Osteoblast (primary cell): ENCODE data around the gene SLC6A9. TPM values are rescaled to one million over a fixed set of nuclear protein-coding genes. Genes with fewer than 3 reads are reported as not detected.

ENCODE experiments used
- DNase-seq: peaks from one replicate; pipeline ENCODE4 v3.0.0; 2011; ENCODE audit warnings: low spot score, mixed read lengths; ENCODE audit not compliant: insufficient read length; ENCODE audit errors: missing footprints
- H2AFZ ChIP-seq: 2 replicates; pipeline ENCODE4 v1.6.0; 2011; ENCODE audit warnings: mild to moderate bottlenecking, low read length
- H3K27ac ChIP-seq: 2 replicates; pipeline ENCODE4 v1.5.1; 2011; ENCODE audit warnings: mild to moderate bottlenecking, low read depth, low read length, moderate library complexity
- H3K27me3 ChIP-seq: 2 replicates; pipeline ENCODE4 v1.6.0; 2012; ENCODE audit warnings: mild to moderate bottlenecking, control low read depth, inconsistent platforms, low read length, moderate library complexity; ENCODE audit not compliant: insufficient read depth
- H3K36me3 ChIP-seq: 2 replicates; pipeline ENCODE4 v1.5.1; 2011; ENCODE audit warnings: mild to moderate bottlenecking, low read length, control low read depth, moderate library complexity; ENCODE audit not compliant: insufficient read depth
- H3K4me1 ChIP-seq: 2 replicates; pipeline ENCODE4 v1.5.1; 2011; ENCODE audit warnings: mild to moderate bottlenecking, low read length, control low read depth, moderate library complexity; ENCODE audit not compliant: insufficient read depth
- H3K4me2 ChIP-seq: 2 replicates; pipeline ENCODE4 v1.6.0; 2011; ENCODE audit warnings: mild to moderate bottlenecking, low read length; ENCODE audit not compliant: insufficient read depth
- H3K4me3 ChIP-seq: fragments of 200-600 bp; sonication (generic); 3 replicates; pipeline ENCODE4 v1.5.1; 2012; ENCODE audit warnings: mild to moderate bottlenecking, low read length, inconsistent platforms; ENCODE audit not compliant: insufficient read depth
- H3K79me2 ChIP-seq: 2 replicates; pipeline ENCODE4 v1.6.0; 2012; ENCODE audit warnings: mild to moderate bottlenecking, low read length, control low read depth, inconsistent platforms; ENCODE audit not compliant: insufficient read depth
- H3K9me3 ChIP-seq: 2 replicates; pipeline ENCODE4 v1.5.1; 2011; ENCODE audit warnings: low read depth, low read length, control low read depth
- H4K20me1 ChIP-seq: 2 replicates; pipeline ENCODE4 v1.6.0; 2012; ENCODE audit warnings: mild to moderate bottlenecking, low read length, control low read depth; ENCODE audit not compliant: insufficient read depth
- total RNA-seq: library from RNA; depleted of rRNA; stranded (reverse); fragments of >200 nt; gene quantifications from 2 replicates; pipeline ENCODE4 v1.2.3, GENCODE V29; 2012
- TF ChIP-seq, protein P1 (sequence below): IDR thresholded peaks from 2 replicates; pipeline ENCODE4 v1.5.1; 2011; ENCODE audit warnings: mild to moderate bottlenecking, low read depth, low read length, moderate library complexity; ENCODE audit errors: extremely low read depth

SLC6A9 gene
- total RNA-seq, 1 donor = 18.5 TPM

DNA sequence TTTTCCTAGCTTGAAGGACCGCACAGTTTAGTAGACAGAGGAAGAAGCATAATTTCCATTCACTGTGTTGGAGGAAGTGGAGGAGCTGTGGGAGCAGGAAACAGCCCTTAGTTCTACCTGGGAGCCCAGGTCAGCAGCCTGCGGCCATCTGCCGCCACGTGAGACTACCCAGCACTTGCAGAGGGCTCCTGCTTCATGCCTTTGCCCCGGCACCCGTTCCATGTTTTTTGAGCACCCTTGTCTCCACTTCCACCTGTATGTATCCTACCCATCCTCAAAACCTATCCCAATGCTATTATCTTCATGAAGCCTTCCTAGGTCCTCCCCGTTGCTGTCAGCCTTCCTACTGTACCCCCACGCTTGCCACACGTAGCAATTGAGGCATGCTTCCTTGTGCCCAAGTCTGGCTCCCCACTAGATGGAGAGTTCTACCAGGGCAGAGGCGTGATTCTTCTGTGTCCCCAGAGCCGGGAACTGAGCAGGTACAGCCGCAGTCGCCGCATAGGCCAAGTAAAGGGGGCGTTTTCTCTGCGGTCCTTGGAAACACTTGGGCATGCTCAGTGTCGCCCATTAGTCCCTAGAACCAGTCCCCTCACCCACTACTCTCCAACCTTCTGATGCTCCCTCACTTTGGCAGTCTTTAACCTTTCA lies 1.9 kb downstream of the SLC6A9 start:
- Histone ChIP-seq H3K27ac (peak overlapping the region; percentile 18), H3K9me3 (no peaks in the 10 kb centered on the region), H3K4me3 (peak overlapping the region; percentile 75), H3K79me2 (no peaks in the 10 kb centered on the region), H2AFZ (peak overlapping the region; percentile 95), H4K20me1 (no peaks in the 10 kb centered on the region), H3K4me1 (peaks cover 13% of the 10 kb centered on the region), H3K4me2 (peak overlapping the region; percentile 94), H3K36me3 (no peaks in the 10 kb centered on the region), H3K27me3 (no peaks in the 10 kb centered on the region)
- TF ChIP-seq, protein P1, sequence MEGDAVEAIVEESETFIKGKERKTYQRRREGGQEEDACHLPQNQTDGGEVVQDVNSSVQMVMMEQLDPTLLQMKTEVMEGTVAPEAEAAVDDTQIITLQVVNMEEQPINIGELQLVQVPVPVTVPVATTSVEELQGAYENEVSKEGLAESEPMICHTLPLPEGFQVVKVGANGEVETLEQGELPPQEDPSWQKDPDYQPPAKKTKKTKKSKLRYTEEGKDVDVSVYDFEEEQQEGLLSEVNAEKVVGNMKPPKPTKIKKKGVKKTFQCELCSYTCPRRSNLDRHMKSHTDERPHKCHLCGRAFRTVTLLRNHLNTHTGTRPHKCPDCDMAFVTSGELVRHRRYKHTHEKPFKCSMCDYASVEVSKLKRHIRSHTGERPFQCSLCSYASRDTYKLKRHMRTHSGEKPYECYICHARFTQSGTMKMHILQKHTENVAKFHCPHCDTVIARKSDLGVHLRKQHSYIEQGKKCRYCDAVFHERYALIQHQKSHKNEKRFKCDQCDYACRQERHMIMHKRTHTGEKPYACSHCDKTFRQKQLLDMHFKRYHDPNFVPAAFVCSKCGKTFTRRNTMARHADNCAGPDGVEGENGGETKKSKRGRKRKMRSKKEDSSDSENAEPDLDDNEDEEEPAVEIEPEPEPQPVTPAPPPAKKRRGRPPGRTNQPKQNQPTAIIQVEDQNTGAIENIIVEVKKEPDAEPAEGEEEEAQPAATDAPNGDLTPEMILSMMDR = no peak
- DNase-seq = peak; percentile 83

DNA sequence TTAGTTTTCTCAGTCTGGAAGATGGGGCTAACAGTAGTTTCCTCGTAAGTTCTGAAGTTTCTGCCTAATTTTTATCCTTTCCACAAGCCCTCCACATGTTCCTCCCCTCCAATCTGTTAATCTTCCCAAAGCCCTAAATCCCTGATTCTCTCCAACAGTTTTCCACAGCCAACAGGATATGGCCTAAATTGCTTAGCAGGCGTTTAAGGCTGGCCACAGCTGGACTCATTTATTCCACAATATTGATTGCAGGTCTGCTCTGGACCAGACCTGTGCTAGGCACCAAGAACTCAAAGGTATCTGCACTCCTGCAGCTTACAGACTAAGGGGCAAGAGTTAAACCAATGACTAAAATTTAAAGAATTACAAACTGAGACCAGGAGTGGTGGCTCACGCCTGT lies 3.9 kb downstream of the SLC6A9 start:
- Histone ChIP-seq H3K36me3 (no peaks in the 10 kb centered on the region), H4K20me1 (no peaks in the 10 kb centered on the region), H3K4me1 (peaks cover 13% of the 10 kb centered on the region), H3K9me3 (no peaks in the 10 kb centered on the region), H3K4me2 (no peak overlapping the region), H3K27me3 (no peaks in the 10 kb centered on the region), H3K27ac (no peak overlapping the region), H3K79me2 (no peaks in the 10 kb centered on the region), H3K4me3 (no peak overlapping the region), H2AFZ (no peak overlapping the region)
- DNase-seq = no peak
- TF ChIP-seq, protein P1 = no peak

DNA sequence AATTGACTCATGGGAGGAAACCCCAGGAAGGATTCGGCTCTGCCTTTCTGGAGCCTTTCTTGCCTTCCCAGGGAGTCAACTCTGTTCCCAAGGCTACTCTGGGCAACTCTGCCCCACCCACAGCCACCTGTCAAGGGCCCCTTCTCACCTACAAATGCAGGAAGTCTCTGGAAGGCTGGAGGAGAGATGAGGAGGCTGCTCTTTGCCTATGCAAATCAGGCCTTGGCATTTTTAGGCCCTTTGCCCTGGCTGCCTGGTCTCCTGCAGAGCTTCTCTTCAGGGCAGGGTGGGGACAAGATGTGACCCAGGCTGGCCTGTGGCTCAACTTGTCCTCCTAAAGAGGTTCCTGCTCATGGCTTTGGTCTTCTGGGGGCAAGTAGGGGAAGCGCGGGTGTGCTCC lies 5.4 kb downstream of the SLC6A9 start:
- H3K9me3 ChIP-seq = no peaks in the 10 kb centered on the region
- H3K79me2 ChIP-seq = no peaks in the 10 kb centered on the region
- H3K4me2 ChIP-seq = no peak overlapping the region
- H3K4me1 ChIP-seq = peaks cover 13% of the 10 kb centered on the region
- no peak overlapping the region for H2AFZ ChIP-seq
- no peaks in the 10 kb centered on the region for H3K36me3 ChIP-seq
- H3K27me3 ChIP-seq = no peaks in the 10 kb centered on the region
- H3K27ac ChIP-seq = no peak overlapping the region
- TF ChIP-seq, protein P1 = no peak
- H3K4me3 ChIP-seq = no peak overlapping the region
- peak; percentile 38 for DNase-seq
- H4K20me1 ChIP-seq = no peaks in the 10 kb centered on the region

DNA sequence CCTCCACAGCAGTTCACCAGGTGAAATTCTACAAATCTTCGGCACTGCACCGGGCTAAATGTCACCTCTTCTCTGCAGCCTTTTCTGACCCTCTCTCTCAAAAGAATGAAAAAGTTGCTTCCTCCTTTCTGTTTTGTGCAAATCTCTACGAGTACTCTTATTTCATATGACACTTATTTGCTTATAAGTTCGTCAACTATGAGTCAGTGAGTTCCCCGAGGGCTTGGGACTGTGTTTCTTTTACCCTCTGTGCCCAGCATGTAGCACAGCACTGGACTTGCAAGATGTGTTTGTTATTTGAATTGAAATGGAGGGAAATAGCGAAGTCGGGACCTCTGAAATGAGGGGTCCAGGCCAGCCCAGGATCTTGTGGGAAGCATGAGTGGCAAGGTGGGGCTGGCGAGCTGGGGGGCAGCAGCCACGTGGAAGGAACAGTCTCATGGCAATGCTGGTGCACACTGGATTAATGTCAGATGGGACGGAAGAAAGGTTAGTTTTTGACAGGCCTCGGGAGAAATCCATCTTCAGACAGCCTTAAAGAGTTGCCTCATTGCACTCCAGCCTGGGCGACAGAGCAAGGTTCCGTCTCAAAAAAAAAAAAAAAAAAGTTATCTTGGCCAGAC lies 6.2 kb downstream of the SLC6A9 start:
- H3K27me3 ChIP-seq = no peaks in the 10 kb centered on the region
- no peak overlapping the region for H3K27ac ChIP-seq
- H3K4me1 ChIP-seq = peaks cover 13% of the 10 kb centered on the region
- TF ChIP-seq, protein P1 = no peak
- no peaks in the 10 kb centered on the region for H3K9me3 ChIP-seq
- no peaks in the 10 kb centered on the region for H4K20me1 ChIP-seq
- no peak overlapping the region for H3K4me3 ChIP-seq
- H2AFZ ChIP-seq = no peak overlapping the region
- H3K4me2 ChIP-seq = no peak overlapping the region
- no peaks in the 10 kb centered on the region for H3K79me2 ChIP-seq
- no peaks in the 10 kb centered on the region for H3K36me3 ChIP-seq
- peak; percentile 82 for DNase-seq
